HG02763 (cell line): ENCODE data around the gene EYA2.

Experiments
- ATAC-seq: cut with Tn5 transposase; IDR thresholded peaks from one replicate; pipeline ENCODE4 v1.9.1; 2021; ENCODE audit warnings: mild to moderate bottlenecking, moderate library complexity; ENCODE audit not compliant: unreplicated experiment

The EYA2 gene

DNA sequence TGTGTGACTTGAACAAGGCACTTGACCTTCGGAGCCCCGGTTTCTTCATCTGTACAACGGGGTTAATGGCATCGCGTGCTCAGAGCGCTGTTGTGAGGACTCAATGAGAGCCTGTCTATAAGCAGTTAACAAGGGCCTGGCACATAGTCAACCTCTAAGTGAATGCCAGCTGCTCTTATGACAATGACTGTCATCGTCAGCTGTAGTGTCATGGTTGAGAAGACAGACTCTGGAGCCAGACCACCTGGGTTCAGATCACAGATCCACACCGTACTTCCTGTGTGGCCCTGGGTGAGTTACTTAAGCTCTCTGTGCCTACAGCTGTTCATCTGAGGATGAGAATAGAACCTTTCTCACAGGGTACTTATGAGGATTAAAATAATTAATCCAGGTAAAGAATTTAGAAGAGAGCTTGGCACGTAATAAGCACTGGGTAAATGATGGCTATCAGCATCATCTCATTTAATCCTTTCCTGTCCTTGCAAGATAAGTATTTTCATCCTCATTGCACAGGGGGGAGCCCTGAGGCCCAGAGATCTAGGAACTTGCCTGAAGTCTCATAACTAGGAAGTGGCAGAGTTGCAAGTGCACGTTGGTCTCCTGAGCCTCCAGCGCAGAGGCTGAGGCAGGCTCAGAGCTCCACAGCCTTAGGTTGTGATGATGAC lies 105.3 kb downstream of the EYA2 start:
- no peak for ATAC-seq

DNA sequence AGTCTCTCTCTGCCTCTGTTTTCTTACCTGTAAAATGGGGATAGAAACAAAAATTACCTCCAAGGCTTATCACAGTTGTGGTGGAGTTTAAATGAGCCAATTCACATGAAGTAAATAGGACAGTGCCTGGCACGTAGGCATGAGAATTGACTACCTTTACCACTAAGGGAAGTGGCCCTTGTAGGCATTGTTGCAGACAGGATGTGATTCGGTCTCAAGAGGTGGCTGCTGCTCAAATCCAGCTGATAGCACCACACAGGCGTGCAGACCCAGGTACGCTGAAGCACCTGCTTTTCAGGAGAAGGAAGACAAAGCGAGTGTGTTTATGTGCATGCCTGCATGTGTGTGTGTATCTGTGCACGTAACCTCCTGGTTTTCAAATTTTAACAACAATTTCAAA lies 108.6 kb downstream of the EYA2 start:
- ATAC-seq = no peak

DNA sequence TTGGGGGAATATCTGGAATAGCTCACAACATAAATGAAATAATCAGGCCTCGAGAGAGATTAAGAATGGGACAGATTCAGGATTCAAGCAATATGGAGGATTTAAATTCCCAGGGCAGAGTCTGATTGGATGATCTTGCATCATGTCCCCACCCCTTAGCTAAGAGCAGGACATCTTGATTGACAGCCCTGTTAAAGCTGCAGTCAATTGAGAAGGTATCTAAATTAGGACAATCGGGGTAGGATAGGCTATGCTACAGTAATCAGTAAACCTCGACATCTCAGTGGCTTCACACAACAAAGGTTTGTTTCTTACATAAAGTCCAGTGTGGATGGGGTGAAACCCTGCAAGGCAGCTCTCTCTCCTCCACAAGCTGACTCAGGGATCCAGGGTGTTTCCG lies 109.5 kb downstream of the EYA2 start:
- ATAC-seq = no peak

DNA sequence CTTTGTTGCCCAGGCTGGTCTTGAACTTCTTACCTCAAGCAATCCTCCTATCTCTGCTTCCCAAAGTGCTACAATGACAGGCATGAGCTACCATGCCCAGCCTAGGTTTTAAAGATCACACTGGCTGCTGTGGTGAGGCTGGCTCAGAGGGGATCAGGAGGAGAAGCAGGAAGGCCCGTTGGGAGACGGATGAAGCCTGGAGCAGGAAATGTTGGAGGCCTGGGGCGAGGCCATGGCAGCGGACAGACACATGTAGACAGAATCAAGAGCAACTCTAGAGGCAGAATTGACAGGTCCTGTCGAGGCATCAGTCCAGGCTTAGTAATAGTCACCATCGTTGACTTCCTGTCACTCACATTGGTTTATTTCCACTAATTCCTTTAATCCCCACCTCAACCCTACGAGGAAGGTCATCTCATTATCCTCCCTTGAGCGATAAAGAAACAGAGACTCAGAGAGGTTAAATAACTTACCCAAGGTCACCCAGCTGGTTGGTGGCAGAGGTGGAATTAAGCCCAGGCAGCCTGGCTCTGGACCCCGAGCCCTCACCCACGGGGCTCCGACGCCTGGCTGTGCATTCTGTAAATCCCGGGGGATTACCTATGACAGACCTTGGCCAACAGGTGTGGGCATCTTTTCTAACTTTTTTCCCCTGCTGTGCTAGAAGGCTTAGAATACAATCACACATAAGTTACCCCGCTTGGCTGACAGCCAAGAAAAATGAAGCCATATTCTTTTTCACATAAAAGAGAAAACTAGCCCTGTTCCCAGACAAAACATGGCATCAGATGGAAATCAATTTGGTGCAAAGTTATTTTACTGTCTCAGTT lies 113.4 kb downstream of the EYA2 start:
- ATAC-seq = no peak

DNA sequence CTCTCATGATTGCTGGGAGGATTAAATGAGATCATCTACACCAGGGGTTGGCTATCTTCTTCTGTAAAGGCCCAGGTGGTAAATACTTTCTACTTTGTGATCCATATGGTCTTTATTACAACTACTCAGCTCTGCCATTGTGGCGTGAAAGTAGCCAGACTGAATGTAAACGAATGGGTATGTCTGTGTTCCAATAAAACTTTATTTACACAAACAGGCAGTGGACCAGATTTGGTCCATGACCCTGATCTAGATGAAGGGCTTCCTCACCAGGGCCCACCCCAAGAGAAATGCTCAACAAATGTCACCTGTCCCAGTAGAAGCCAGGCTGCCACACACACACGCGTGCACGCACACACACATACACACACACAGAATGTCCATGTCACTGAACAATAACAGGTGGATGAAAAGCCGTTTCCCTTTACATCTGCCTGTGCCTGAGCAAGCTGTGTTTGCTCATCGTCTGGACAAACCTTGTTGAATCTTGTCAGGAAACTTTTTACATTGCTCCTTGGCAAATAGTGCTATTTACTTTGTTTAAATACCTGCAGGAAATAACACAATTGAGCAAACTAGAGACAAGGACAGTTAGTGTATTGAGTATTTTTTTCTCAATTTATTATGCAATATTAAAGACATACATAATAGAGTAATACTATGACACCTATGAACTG lies 114.3 kb downstream of the EYA2 start:
- no peak for ATAC-seq

DNA sequence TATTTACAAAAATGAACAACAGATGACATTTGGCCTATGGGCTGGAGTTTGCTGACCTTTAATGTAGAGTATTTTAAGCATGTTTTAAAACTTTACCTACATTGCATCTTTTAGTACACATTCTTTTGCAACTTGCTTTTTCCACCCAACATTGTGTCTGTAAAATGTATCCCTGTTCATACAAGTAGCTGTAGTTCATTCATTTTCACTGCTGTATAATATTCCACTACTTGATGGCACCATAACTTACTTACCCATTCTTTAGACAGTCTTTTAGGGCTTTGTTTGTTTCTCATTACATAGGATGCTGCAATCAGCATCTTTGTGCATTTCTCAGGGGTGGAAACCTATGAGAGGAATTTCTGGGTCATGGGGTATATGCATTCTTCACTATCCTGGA lies 115.1 kb downstream of the EYA2 start:
- ATAC-seq = no peak

DNA sequence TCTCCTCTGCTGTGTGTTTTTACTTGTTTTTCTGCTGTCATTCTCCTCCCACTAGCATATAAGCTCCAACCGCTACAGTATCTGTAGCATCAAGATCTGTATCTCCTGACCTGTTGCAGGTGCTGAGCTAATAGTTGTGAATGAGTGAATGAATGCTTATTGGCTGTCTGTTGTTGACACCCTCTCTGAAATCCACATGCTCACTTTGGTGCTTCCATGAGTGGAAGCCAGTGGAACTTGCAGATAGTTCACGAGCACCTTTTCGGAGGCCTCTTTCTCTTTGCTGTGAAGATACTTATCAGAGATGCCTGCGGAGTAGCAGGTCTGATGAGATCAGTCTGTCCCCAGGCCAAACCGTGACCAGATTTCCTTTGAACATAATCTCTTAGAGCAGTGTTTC lies 117.3 kb downstream of the EYA2 start:
- ATAC-seq = no peak

DNA sequence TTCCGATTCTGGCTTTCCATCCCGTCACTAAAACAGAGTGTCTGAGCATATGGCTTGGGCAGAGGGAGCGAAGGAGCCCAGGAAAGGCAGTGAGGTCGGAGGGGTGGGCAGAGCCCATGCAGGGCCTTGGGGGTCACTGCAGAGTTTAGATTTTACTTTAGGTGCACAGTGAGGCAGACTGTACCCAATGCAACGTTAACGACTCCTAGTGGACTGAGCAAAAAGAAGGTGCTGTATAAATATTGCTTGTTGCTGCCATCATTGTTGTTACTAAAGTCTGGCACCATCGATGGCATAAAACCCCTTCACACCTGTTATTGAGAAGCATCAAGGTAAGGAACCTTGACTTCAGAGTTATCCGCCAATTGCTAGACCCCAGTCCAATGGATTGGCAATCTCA lies 119.0 kb downstream of the EYA2 start:
- ATAC-seq = no peak

DNA sequence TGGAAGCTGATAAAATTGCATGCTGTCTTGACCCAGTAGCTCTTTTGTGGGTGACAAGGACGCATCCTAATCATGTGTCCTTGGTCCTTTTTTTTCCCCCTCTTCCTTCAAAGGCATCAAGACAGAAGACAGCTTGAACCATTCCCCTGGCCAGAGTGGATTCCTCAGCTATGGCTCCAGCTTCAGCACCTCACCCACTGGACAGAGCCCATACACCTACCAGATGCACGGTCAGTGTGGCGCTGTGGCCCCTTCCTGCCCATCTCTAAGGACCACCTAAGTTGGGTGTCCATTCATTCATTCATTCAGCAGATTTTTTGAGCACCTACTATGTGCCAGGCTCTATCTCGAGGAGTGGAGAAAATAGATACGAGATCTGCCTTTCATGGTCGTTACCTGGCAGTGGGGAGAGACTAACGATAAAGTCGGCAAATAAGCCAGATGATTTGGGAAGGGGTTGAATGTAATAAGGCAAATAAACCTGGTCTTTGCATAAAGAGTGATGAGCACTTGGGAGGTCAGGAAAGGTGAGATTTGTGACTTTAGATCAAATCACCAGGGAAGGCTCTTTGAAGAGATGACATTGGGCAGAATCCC lies 121.5 kb downstream of the EYA2 start:
- ATAC-seq = no peak

DNA sequence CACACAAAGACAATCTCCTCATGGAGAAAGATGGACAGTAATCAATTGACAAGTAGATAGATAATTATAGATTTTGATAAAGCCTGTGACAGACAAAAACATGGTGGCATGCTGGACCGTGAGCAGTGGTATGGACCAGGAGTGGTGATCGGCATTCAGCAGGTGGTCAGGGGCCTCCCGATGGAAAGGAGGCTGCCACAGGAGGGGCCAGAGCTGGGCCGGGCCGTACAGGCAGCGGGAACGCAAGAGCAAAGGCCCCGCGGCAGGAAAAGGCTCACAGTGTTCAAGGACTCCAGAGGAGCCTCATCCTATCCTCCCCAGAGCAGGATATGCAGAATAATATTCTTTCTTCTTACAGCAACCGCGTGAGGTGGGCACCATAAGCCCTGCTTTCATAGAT lies 123.7 kb downstream of the EYA2 start:
- no peak for ATAC-seq

DNA sequence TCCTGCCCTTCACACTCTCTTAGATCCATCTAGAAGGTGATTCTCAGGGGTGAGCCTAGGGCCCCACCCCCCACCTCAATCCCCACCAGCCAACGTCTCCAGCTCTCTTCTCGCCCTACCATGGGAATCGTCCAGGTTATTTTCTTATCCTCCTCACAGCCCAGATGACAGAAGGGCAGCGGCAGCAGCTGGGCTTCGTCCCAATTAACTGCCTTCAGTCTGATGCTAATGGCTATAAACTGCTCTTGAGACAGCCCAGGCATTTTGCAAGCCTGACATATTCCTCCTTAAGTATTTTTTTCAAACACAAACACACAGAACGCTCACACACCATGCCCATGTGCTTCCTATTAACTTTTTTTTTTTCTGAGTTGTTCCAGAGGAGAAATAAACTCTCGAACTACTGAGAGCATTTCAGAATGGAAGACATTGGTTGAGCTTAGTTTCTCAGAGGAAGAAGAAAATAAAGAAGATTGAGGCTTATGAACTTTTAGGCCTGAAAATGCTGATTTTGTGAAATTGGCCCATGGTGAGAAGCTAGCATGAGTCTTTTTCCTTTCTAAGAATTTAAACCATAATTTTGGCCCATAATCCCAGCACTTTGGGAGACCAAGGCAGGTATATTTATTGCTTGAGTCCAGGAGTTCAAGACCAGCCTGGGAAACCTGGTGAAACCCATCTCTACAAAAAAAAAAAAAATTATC lies 124.6 kb downstream of the EYA2 start:
- ATAC-seq = no peak

DNA sequence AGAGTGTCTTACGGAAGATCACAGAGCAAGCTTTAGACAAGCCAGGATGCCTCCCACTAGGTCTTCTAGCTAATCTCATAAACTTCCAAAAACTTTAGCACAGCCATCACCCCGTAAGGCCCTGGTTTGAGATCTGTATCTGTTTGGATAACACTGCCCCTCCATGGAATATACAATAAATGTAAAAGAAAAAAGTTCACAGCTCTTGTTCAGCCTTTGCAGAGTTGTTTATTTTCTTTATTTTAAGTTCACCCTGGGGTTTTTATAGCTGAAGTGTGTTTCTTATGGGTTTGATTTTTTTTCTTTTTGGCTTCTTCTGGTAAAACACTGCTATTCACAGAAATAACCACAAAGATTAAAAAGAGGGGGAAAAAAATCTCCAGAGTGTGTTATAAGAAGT lies 125.6 kb downstream of the EYA2 start:
- no peak for ATAC-seq

DNA sequence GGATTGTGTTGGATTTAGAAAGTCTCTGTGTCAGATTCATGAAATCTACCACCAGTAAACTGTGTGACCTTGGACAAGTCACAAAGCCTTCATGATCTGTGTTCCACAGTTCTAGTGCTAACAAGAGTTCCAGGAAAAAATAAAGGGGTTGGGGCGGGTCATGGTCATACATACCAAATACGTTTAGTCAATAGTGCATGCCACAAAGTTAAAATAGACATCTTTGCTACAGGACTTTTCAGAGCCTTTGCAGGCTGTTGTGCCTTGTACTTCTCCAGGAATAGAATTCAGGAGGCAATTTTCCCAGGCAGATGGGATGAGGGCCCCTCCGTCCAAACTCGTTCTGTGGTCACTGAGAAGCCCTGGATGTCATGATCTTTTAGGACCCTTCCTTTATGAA lies 127.2 kb downstream of the EYA2 start:
- ATAC-seq = no peak

DNA sequence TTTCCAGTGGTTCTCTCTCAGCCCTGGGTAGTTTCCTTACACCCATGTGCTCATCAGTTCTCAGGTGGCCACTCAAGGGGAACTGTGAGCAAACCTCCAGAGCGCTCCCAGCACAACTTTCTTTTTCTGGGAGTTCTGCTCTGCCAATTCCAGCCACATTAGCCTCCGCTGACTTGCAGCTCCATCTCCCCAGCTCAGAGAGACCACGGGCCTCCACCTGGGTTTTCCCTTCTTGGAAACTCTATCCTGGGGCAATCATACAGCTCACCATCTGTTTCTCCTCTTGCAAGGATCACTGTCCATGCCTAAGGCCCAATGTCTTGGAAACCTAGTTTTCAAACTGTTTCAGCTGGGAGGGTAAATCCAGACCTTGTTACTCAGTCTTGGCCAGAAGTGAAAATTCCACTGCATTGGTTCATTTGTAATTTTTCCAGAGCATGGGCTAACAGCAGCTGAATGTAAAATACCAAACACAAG lies 129.9 kb downstream of the EYA2 start:
- ATAC-seq = no peak

DNA sequence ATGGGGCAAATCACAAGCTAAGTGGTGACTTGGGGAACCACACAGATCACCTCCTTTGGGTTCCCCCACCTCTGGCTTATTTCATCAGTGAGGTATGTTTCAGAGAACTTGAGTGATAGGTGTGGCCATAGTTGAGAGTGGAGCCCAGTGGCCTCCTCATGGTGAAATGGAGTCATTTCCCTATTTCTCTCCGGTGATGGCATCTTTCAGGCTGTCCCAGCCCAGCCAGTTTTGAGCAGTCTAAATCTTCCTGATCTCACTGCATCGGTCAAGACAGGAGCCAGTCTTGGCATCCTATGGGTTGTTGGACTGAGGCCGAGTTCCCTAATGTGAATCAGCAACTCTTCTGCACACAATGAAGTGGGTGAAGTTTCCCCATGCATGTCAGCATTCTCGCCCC lies 132.4 kb downstream of the EYA2 start:
- no peak for ATAC-seq

DNA sequence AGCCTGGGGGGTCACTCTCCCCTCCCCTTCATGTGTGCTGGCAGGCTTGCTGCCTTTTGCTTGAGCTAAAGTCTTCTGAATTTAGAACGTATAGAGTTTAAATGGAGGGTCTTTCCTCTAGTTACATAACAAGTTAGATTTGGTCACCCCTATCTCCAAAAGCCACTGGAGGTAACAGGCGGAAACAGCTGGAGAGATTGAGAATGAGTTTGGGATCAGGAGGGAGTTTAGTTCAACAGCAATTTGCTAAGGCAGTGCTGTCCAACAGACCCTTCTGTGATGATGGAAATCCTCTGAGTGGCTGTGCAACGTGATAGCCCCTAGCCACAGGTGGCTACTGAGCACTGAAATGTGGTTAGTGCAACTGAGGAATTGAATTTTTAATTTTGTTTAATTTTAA lies 132.8 kb downstream of the EYA2 start:
- no peak for ATAC-seq

DNA sequence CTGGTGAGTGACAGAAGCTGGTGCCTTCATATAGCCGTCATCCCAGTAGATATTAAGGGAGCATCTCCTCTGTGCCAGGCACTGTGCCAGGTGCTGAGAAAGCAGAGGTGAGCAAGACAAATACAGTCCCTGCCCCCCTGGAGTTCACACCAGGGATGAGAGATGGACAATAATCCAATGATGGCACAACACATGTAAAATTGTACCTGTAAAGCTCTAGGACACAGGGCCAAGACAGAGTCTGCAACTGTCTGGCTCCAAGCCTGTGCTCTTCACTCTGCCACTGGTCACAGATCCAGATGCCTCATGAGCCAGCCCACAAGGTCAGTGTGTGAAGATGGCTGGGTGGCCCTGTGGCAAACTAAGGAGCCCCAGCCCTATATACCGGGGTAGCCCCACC lies 133.8 kb downstream of the EYA2 start:
- ATAC-seq = no peak

DNA sequence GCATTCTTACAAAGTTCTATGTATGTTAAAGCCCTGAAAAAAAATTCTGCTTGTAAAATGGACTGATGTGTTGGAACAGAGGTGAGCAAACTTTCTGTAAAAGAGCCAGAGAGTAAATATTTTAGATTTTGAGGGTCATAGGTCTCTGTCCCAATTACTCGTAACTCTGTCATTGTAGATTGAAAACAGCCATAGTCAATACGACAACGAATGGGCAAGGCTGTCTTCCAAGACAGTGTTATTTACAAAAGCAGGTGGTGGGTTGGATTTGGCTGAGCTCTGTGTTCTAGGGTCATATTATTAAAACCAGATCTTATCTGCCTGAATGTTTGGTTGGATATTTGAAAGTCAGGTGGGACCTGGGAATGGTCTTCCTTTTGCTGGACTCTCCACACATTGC lies 135.2 kb downstream of the EYA2 start:
- ATAC-seq = no peak

DNA sequence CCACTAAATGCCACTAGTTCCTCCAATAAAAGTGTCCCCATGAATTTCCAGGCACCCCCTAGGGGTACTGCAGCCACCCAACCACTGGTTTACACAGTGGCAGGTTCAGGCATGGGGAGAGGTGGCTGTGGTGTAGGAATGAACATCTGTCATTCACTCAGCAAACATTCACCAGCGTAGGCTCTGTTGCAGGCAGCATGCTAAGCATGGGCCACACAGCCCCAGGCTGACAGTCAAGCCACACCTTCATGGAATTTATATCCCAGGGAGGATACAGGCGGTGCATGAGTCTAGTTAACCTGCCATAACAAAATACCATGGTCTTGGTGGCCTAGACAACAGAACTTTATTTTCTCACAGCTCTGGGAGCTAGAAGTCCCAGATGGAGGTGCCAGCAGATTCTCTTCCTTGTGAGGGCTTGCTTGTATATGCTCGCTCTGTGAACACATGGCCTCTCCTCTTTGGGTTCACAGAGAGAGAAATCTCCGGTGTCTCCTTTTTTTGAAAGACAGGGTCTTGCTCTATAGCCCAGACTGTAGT lies 135.7 kb downstream of the EYA2 start:
- ATAC-seq = no peak

DNA sequence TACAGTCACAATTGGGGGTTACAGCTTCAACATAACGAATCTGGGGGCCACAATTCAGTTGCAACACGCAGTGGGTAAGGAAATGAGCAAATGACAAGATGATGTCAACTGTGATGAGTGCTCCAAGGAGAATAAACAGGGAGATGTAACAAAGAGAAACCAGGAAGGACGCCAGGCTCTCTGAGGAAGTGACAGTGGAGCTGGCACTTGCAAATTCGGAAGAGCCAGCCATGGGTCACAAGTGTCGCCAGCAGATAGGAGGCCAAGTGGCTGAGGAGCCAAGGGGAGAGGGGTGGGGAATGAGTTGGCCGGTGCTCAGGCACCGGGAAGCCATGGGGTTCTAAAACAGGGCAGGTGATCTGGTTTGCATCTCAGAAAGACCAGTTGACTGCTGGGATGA lies 136.4 kb downstream of the EYA2 start:
- ATAC-seq = no peak

DNA sequence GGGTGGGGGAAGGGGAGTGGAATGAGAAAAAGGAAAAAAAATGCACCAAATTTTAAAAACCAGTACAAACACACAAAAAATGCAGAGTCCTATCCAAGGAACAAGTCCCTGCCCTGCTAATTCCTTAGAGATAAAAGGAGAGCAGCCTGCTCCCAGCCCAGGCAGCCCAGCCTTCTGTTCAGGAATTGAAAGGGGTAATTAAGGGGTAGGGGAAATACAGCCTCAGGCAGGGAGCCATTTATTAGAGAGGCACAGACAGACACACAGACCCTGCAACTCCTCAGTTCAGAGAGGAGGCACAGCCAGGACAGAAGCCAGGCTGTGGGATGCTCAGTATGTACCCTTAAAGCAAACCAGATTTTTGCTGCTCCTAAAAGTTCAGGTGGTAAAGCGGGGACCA lies 137.2 kb downstream of the EYA2 start:
- ATAC-seq = no peak
